ENCODE measurements around the gene TDRKH.

TDRKH gene

DNA sequence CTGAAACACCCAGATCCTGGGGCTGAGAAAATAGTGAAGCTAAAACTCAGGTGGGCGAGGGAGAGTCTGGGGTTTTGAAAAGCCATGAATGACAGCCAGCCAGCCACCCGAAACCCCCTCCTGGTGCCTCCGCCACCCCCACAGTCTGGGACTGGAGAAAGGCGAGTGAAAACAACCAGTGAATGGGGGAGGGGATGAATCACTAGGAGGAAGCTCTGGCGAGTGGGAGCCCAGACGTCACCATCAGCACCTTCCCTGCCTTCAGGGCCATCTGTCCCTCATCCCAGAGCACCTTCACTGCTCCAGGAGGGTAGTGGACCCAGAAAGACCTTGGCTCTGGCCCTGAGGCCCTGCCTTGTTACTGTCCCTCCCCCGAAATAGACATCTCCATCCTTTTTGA, 32.1 kb upstream of the TDRKH start:
- DNase-seq: no peak

DNA sequence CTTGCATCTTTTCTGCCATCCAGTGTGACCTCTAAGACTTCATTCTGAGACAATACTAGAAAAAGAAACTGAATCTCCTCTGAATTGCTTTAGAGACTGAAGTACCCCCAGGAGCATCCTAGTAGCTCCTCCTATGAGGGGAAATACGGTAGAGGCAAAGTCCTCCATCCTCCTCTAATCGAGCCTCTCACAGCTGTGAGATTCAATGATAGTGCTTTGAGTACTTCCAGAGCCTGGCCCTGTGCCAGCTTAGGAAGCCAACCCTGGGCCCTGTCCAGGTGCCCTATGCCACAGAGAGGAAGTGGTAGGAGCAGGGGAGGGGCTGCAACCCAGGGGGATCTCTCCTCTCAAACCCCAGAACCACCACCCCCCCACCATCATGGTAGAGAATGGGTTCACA, 30.6 kb upstream of the TDRKH start:
- no peak for DNase-seq

DNA sequence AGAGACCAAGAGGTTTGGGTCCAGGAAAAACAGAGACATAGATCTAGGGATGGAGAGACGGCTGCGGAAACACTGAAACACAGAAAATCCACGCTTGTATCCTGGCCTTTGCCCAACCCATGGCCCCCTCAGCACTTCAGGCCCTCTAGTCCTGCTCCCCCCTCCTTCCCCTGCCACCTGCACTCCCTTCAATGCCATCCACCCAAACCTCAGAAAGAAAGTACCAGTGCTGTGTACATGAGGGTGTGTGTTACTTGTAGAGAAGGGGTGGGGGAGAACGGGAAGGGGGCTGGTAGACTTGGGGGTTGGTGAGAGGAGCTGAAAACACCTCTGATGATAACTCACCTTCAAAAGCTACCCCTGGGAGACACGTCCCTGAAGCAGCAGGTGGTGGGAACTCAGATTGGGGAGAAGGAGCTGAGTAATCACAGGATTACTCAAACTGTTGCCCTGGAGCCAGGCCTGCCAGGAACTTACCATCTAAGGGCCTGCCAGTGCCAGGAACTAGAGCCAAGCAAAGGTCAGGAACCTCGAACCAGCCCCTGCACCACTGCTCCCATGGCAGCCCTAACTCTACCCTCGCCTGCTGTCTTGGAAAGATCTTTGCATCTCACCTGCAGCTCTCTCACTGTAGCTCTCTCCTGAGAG, 29.8 kb upstream of the TDRKH start:
- DNase-seq: no peak

DNA sequence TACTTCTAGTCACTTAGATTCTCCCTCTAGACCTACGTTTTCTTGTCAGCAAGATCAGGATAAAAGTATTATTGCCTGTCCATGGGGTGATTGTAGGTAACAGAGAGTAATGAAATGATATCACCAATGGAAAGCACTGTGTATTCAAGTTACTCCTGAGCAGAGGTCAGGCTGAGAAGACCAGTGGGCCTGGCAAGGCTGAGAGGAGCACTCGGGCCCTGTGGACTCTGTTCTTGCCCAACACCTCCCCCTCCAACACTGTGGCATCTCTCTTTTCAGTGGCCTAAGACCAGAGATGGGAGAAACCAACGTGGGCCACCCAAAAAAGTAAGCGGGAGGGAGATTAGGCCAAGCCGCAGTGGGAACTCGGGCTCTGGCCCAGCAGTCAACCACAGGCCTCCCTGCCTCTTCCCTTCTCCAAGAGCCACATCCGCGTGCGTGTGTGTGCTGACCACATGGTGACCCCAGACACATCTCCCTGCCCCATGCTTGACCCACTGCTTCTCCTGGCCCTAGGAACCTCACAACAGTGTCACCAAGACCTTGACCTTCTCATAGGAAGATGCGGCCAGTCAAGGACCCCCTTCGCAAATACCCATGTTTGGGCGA, 29.0 kb upstream of the TDRKH start:
- DNase-seq: no peak

DNA sequence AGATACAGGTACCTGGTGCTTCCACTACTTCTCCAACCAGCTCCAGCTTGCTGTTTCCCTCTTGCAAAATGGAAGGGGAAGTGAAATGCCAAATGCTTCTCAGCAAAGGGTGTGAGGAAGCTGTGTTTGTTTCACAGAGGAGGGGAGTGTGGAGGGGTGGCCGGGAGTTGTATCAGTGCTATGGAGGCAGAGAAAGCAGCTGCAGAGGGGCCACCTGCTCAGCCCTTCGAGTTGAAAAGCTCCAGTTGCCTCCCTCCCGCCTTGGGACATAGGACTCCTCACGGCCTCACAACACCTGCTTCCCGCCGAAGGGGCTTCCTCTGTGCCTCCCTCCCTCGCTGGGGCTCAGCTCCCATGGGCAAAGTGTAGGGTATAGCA, 27.0 kb upstream of the TDRKH start:
- no peak for DNase-seq

DNA sequence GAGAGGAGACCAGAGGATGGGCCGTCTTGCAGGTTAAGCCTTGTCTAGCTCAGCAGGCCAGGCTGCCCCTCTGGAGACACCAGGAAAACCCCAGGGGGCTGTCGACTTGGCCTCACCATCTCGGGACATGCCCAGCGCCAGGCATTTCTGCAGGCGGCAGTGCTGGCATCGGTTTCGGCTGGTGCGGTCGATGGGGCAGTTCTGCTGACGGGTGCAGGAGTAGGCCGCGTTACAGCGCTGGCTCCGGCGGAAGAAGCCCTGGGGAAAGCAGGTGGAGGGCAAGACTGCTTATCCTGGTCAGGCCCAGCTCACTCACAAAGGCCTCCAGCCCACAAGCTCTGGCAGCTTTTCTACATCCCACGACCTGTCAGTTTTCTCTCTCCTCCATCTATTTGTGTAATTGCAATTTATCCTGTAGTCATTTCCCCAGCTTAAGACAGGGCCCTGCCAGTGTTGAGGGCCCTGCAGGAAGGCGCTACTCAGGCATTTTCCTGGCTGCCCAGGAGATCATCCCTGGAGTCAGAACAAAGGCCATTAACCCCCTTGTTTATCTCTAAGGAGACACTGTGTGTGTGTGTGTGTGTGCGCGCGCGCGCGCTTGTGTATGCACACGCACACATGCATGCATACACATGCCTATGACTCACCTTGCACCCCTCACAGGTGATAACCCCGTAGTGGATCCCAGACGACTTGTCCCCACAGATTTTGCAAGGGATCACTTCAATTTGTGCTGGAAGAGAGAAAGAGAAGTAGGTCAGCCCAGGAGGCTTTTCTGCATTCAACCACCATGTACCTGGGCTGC, 26.4 kb upstream of the TDRKH start:
- DNase-seq: no peak

DNA sequence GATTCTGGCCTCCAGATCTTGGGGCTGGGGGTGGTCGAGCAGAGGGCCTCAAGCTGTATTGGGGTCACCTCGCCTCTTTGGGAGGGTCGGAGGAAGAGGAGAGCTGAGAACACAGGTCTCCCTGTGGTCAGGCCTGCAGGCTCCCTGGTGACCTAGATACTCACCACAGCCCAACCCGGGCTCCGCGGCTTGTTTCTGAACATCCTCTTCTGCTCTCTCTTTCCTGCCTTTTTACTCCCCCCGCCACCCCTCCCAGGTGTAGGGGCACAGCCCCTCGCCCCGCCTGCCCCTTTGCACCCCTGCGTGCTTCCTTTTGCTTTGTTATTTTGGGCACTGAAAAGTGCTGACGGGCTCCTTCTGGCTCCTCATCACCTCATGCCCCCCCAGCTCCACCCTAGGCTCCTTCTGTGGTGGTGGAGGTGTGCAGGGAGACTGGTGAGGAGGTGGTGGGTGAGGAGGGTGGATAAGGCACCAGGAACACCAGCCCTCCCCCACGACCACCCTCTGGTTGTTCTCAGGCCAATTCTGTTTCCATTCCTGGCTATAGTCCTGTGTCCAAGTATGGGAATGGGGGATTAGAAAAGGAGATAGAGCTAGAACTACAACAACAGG, 25.5 kb upstream of the TDRKH start:
- DNase-seq: no peak

DNA sequence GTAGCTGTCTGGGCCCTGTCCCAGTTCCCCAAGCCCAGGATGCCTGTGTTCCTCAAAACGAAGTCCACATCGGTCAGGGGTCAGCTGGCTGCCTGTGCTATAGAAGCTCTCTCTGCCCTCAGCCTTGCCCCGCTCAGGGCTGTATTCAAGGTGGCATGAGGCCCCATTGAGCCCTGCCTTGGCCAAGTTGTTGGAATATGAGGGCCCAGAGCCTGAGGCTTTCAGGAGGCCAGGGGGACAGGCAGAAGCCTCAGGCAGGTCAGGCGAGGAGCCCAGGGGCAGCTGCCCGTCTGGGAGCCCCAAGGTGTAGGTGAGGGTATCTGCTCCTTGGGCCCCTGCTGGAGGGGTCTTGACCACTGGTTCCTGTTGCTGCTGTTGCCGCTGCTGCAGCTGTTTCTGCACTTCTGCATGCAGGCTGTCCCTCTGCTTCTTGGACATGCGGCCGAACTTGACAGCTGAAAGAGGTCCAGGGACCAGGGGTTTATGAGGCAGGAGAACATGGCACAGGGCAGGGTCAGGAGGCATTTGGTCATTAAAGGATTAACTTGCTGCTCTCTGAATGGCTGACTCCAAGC, 24.8 kb upstream of the TDRKH start:
- DNase-seq: no peak

DNA sequence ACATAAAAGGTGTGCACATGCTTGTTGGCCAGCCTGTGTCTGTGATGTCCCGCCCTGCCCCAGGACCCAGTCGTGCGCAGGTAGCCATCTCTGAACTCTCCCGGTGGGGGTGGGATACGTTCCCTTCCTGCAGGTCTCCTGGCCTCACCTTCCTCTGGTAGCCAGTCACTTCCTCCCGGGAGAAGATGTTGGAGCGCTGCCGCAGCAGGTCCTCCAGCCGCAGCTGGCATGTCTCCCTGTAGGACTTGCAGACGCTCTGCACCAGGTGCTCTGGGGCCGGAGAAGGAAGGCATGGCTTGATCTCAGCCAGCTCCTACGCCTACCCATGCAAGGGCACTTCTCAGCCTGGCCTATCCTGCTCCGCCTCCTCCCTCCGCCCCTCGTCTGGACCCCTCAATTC, 24.1 kb upstream of the TDRKH start:
- DNase-seq: no peak

DNA sequence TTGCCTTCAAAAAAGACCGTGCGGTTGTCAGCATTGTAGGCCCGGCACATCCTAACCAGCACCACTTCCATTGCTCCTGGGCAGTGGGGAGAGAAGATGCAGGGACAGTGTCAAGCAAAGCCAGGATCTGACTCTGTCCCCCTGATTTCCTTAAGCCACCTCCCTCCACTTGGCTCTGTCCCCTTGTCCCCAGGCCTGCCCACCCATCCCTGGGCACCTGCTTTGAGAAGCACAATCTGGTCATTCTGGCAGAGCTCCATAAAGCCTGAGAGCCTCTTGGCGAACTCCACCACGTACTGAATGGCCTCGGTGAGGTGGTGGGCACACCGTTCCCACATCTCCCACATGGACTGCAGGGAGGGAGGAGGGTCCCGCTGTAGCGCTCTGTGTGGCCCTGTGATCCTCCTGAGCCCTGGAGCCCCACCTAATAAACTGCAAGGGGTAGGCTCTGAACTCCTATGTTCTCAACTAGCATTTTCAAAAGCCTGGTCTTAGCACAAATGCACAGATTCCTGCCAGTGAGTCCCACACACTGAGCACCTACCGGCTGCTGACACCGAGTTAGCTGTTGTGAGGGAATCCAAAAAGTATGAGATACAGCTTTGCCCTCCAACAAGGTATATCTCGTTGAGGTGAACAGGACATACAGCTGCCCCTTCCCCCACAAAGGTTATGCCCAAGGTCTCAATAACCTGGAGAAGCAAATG, 23.1 kb upstream of the TDRKH start:
- no peak for DNase-seq

DNA sequence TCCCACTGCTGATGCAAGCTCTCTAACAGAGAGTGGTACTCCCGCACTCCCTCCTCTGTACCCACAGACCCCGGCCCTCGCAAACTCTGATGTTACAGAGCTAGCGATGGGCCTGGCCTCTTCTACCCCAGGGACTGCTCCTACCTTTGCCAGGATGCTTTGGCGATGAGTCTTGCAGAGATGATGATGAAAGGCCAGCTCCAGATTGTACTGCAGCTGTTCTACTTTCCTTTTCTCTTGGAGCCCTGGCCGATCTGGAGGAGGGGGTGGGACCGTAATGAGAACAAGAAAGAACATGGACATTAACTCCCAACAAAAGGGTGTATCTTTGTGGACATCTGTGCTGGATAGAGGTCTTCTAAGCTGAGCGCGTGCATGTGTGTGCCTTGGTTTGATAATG, 20.9 kb upstream of the TDRKH start:
- no peak for DNase-seq

DNA sequence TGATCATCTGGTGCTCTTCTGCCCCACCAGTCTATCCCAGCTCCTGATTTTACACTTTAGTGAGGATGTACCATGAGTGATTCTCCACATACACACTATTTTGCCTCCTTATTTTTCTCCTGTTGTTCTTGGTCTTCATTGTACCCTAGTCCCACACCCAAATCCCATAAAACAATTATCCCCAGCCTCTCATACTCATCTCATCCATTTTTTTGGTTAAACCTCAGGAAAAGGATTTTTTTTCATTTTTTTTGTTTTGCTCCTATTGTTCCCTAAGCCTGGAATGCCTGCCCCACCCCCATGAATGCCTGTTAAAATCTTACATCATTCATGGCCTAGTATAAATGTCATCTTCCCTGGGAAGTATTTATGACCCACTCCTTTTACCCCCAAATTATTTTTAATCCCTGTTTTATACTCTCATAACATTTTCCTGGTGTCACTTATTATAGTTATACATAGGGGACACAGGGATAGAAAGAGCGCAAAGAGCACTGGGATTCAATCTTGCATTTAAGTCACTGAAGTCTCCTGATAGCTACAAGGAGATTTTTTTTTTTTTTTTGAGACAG, 19.8 kb upstream of the TDRKH start:
- no peak for DNase-seq

DNA sequence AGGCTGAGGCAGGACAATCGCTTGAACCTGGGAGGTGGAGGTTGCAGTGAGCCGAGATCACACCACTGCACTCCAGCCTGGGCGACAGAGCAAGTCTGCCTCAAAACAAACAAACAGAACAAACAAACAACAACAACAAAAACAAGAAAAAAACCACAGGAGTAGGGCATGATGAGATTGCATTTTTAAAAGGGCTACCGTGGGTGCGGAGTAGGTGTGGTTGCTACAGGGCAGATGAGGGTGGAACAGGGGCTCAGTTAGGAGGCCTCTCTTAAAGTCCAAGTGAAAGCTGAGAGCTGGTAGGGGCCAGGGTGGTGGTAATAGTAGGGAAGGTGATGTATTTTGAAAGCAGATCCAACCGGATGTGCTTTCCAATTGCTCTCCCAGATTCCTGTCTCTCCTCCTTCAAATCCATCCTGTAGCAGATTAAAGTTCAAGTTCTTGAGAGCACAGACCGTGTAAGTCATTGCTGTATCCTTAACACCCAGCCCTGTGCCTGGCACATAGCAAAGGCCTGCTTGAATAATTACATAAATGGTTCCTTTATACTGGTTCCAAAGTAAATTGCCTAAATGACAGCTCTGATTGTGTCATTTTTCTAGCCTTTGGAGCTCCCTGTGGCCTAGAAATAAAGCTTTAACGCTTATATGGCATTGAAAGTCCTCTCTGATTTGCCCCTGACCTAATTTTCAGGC, 19.1 kb upstream of the TDRKH start:
- no peak for DNase-seq

DNA sequence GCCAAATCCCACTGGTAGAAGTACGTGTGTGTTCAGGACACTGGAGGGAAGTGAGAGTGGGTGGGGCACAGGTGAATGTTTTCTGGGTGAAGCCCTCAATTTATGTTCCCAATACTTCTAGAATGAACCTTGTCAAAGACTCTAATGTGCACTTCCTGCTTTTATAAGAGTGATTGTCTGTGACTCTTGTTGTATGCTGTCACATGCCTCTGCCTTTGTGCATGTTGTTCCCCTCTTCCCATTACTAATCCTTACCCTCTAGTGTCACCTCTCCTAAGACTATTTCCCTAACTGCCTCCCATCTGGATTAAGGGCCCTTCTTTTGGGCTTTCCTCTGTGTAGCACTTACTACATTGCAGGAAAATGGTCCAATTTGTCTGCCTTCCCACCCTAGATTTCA, 17.5 kb upstream of the TDRKH start:
- DNase-seq: no peak

DNA sequence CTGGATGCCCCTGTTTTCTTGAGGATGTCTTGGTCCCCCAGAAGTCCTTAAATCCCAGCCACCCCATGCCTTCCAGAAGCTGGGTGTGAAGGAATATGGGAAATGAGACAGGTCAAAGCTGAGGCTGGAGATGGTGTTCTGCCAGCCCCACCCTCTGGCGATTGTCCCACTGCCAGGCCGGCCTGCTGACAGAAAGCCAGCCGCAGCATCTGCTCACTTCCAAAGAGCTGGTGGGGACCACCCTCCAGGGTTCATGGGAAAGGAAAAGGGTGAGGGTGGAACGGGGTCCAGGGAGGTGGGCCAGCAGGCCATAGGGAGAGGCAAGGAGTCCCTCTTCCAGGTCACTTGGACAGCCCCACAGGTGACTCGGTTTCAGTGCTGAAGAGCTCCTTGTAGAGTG, 16.8 kb upstream of the TDRKH start:
- no peak for DNase-seq

DNA sequence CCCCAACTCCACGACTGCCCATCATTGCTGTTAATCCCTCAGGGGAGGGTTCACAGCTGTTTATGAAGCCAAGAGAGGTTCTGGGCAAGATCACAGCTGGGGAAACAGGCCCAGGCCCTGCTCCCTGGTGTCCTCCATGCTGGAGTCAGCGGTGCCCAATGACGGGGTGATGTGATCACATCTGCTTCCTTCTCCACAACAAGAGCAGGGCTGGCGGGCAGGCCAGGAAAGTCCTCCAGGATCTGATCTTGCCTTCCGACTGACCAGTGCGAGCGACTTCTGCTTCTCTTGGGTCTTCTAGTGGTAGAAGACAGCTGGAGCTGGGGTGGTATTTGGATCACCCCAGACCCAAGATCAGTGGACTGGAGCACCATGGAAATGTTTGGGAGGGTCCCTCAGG, 15.9 kb upstream of the TDRKH start:
- DNase-seq: no peak

DNA sequence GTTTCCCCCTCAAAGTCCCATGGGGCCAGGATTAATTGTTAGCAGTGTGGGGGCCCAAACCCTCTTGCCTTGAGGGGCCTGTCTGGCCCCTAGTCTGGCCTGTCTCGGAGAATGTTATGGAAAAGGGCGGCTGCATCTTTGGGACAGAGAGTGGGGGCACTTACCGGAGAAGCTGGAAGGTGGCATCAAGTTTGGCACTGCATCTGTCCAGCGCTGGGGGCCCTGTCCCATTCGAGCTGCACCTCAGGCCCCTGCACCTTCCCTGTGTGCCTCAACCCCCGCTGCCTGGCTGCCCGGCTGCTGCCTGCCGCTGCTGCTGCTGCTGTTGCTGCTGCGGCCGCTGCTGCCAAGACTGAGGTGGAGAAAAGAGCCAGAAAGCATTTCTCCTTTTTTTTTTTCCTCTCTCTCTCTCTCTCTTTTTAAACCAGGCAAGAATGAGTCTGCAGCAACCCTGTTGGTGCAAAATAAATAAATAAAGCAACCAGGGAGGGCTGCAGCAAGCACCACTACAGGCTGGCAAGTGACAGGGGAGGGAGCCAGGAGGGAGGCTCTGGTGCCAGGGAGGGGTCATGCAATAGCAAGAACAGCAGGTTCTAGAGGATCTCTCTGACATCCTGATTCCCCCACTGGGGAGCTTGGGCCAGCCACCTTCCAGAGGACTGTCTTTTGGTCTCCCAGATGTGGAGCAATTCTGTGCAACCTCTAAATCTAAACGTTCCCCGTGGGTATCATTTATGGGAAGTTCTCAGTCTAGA, 14.9 kb upstream of the TDRKH start, which contains the start of gene LINGO4:
LINGO4 (minus strand) TSS at position 354 of the 755 bp plus-strand sequence. CDS start 2,715 bp downstream, outside the sequence.
- no peak for DNase-seq

DNA sequence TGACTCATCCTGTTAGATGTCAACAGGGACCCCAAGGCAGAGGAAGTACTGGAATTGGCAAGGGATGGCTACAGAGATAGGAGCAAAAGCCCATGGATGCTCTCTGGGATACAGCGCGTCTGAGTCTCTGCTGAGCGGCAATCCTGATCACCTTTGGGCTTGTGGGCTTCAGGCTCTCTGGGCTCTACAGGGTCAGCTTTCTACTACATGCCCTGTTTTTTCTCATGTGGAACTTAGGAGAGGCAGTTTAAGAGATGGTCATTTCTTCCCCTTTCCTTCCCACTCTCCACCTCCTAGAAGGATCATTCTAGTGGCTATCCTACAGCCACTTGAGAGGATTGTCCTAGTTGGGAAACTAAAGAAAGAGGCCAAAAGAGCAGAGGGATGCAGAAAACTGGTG, 13.6 kb upstream of the TDRKH start:
- no peak for DNase-seq

DNA sequence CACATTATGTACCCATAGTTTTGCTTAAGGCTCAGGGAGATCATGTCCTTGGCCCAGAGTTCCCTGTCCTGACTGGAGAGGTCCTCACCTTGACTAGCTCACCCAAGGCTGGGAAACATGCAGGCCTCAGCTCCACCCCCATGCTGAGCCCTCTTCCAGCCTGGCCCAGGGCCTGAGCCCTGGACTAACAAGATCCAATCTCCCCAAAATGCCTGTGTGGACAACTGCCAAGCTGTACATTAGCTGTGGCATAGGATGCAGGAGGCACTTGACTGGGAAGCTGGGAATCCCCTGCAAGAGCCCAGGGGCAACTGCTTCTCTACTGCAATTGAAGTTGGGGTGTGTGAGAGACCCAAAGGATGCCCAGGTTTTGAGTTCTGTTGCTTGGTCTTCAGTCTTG, 12.9 kb upstream of the TDRKH start:
- DNase-seq: no peak

DNA sequence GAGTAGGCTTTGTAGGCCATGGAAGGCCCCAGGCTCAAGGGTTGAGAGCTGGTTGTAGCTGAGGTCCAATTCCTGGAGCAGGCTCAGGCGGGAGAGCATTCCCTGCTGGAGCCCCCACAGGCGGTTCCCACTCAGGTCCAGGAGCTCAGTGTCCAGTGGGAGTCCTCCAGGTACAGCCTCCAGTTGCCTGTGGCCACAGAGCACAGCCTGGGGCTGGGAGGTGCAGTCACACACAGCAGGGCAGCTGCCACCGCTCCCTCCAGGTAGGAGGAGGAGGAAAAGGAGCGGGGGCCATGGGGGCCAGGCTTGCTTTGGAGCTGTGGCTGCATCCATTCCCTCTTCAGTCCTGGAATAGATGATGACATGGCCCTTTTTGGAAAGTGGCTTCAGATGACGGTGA, 12.1 kb upstream of the TDRKH start:
- no peak for DNase-seq

DNA sequence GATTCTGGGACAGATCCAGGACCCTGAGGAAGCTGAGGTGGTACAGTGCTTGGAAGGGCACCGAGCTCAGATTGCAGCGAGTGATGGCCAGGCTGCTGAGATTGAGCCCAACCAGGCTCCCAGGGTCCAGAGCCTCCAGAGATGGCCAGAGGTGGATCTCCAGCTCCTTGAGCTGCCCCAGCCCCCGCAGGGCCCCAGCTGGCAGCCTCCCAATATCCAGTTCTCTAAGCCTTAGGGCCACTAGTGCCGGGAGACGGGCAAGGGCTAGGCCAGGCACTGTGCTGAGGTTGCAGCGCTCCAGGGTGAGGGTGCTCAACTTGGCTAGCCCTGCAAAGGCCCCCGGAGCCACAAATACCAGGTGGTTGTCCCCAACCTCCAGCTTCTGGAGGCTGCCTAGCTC, 11.5 kb upstream of the TDRKH start:
- no peak for DNase-seq

All from bone marrow (tissue), 2 donors.